HG02763 (cell line): ENCODE data around the gene AATF.

Experiments
- ATAC-seq: cut with Tn5 transposase; IDR thresholded peaks from one replicate; pipeline ENCODE4 v1.9.1; 2021; ENCODE audit warnings: mild to moderate bottlenecking, moderate library complexity; ENCODE audit not compliant: unreplicated experiment

The AATF gene

DNA sequence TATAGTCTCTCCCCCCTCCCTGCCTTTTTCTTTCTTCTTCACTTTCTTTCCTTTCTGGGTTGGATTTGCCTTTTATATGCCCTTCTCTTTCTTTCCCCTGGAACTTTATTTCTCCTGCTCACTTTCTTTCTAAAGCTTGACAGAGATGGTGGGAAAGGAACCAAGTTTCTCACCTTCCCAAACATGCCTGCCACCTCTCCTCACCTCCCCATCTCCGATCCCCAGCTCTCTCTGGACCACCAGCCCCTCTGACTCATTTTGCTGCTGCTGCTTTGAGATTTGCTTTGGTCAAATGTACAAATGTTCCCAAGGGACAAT lies 18.2 kb upstream of the AATF start:
- ATAC-seq, result no peak

DNA sequence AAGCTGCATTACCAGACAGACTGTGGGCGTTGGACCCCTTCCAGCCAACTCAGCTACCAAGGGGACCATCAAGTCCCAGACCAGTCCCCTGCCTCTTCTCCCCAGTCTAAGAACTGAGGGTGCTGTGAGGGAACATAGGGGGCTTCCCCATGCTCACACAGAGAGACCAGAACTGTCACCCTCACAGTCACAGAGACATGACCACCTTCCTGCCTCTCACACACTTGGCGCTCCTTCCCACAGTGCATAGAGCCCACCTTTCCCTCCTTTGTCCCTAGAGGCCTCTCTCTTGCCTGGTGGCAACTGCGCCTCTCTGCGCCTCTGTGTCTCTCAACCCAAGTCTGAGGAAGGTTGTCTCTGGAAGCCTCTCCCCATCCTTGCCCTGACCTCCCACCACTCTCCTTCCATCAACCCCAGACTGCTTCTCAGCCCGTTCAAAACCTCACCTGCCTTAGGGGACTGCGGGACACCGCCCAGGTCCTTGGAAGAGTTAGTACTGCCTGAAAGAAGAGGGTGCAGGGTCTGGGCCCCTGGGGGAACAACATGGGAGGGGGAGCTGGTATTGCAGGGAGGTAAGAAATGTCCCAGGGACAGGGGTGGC lies 17.6 kb upstream of the AATF start:
- ATAC-seq, result no peak

DNA sequence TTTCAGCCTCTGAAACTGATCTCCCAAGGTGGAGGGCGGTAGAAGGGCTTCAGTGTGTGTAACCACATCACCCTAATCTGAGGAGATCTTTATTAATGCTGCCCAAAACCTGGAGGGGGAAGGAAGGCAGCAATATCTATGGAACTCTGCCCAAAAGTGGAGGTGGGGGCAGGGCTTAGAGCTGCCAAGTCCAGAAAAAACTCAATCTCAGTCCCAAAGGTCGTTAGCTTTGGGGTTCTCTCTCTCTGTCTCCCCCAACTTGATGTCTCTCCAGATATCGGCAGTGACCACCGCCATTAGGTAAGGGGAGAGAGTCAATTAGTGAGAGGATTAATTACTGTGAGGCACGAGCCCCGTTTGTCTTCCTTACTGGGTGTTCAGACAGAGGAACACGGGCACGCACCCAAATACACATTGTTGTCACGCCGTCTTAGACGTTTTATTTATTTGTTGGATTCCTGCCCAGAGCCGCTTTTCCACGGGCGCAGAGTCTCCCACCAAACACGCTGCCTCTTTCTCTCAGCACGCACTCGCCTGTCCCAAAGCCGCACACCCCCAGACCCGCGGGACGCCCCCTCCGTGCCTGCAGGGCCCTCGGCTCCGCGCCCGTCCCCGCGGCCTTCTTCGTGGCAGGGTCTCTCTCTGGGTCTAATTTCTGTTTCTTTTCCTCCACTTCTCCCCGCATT lies 16.9 kb upstream of the AATF start:
- ATAC-seq, result no peak

DNA sequence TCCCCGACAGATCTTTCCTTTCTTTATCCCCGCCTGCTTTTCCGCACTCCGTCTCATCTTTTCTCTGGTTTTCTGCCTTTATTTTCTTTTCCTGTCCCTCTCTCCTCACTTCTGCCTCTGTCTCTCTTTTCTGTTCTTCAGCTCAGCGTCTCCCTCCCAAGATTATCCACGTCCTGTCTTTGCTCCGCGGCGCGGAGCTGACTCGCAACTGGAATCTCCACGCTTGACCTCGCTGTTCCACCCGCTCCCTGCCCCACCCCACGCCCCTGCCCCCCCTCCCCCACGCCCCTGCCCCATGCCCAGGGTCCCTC lies 16.4 kb upstream of the AATF start:
- no peak for ATAC-seq

DNA sequence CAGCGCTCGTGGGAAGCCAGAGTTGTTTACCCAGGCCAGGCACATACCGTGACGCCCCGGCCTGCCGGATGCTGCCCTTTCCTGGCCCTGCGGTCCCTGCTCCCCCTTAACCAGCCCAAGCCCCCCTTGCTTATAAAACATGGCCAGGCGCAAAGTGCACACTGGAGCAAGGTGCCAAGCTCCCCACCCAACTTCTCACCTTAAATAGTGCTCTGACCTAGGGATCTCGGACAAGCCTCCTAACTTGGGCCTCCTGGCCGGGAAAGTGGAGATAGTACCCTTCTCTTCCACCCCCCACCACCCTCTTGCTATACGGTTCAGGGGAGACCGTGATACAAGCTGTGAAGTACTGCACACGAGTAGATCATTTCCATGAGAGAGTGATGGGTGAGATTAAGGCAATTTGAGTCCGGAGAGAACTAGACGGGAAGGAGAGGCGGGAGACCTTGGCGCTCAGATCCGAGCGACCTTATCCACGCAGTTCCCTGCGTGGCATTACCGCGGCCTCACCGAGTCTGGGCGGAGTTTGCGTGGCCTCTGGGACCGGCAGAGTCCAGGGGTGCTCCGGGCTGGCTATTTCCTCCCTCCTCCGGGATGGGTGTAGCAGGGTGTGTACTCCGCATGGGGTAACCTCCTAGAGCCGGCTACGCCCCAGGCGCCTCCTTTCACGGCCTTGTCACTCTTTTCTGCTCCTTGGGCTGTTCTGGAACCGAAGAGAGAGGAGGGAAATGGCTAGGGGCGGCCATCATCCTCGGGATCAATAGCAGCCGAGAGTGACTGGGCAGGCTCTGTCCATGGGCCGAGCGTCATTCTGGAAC lies 15.9 kb upstream of the AATF start:
- no peak for ATAC-seq

DNA sequence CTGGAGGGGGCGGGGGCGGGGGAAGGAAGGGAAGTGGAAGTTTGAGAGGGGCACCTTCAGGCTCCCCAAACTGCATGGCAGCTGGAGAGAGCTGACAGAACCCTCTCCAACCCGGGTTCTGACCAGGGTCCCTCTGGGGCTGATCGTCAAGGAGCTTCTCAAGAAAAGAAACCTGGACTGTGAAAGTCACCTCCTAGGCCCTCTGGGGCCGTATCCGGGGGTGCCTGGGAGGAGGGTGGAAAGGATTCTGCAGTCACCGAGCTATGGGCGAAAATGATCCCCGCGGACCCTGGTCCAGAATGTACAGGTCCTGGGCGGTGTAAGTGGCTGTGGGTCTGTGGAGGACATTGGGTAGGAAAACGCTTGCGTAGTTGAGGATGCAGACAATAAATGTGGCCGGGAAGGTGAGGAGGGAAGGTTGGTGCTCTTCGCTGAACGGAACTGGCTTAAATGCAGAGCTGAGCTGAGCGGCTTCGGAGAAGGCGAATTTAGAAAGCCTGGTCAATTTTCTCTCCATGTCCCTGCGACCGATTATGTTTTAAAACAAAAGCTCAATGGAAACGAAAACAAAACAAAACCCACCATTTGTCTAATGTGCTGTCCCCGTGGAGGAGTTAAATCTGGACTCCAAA lies 15.1 kb upstream of the AATF start:
- ATAC-seq, result no peak

DNA sequence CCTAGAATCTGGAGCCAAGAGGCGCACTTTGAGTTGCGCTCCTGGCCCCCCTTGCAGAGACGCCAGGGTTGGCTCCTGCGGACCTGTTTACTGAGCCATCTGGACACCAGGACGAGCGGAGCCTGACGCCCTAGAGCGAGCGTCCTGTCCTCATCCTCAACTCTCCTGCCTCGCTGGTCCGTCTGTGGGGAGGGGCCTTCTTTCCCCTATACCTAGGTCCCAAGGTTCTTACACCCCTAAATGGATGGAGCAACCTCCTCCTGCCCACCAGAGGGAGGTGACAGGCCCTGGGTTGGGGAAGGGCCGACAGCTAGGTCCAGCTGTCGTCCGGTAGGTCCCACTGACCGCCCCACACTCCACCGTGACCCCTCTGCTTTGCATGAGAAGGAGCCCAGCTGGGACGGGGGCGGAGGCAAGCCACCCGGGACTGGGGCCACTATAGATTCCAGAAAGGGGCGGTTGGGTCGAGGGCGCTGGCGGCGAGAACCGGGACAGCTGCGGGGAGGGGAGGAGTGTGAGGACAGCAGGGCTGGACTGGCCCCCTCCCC lies 14.5 kb upstream of the AATF start:
- ATAC-seq, result no peak

DNA sequence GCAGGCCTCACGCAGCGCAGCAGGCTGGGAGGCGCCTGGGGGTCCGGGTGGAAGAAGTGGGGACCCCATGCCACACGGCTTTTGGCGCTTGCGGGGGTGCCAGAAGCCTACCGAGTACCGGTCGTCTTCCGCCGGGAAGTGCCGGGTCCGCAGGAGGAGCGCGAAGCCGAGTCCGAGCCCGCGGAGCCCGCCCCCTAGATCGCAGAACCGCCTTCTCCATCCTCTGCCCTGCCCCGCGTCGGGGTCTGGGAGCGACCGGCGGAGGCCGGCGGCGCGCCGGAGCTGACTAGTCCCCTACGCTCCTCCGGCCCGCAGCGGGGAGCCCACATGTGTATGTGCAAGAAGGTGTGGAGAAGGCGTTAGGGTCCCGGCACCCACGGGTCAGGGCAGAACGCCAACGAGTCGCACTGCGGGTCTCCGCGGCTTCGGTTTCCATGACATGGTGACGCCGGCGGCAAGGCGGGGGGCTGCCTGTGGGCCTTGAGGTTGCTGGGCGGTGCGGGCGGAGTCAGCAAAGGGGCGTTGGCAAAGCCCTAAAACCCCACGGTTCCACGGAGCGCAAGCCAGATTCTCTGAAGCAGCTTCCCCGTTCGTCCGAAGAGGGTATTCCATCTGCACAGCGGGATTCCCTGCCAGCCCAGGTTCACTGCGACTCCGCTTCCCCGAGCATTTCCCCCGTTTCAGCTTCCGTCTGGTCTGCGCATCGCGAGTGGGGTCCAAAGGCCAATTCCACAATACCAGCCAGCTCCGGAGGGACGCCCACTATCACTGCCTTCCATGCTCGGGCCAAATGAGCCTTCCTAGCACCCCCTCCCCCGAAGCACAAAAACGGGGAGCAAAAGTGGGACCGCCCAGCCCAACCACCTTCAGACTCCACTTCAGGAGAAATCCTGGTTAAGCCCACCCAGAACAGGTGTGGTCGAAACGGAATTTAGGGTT lies 13.8 kb upstream of the AATF start:
- no peak for ATAC-seq

DNA sequence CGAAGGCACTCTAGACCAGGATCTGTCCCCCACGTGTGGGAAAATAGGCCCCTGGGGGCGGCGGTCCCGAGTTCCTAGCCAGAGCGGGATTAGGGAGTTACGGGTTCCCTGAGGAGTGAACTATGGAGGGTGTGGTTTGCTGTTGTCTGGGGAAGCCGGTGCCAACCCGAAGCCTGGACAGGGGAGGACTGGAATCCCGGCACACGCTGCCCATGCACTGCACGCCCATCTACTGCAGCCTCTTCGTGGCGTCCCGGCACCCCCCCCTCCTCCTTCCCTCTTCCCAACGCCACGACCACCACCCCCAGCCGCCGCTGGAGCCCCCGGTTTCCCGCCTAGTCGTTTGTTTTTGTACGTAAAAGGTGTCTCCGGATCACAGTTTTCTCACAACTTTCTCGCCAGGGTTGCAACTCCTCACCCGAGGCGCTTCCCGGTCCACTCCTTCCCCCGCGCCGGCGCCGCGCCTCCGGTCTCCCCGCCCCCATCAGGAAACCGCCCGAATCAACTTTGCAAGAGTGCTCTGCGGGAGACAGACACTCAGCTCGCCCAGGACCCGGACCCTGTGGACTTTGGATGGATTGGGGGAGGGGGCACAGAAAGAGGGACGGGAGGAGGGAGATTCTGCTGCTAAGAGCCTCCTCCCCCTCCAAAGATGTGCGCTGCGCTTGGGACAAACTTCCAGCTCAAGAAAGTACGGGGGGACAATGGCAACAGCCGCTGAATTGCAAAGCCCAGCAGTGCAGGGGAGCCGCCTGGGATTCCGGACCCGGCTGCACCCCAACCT lies 12.9 kb upstream of the AATF start:
- ATAC-seq, result no peak

DNA sequence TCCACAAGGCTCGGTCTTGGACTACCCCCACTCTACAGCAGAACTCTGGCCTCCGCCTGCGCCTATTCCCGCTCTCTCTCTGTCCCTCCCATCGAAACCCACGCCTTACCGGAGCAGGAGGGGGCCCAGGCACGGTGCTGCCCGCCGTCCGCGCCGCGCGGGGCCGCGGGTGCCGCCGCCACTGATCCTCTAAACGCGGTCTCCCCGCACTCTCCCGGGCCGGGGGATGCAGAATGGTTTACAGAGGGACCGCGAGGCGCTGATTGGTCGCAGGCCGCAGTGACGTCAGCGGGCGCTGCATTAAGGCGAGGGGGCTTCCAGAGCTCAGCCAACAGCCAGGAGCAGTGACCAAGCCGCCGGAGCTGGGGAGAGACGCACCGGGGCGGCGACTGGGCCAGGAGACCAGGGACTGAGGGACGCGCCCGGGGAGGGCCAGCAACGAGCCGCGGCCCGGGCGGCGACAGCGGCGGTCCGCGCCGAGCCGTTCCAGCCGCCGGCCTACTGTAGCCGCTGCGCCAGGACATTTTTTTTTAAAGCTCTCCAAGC lies 12.2 kb upstream of the AATF start:
- ATAC-seq, result no peak

DNA sequence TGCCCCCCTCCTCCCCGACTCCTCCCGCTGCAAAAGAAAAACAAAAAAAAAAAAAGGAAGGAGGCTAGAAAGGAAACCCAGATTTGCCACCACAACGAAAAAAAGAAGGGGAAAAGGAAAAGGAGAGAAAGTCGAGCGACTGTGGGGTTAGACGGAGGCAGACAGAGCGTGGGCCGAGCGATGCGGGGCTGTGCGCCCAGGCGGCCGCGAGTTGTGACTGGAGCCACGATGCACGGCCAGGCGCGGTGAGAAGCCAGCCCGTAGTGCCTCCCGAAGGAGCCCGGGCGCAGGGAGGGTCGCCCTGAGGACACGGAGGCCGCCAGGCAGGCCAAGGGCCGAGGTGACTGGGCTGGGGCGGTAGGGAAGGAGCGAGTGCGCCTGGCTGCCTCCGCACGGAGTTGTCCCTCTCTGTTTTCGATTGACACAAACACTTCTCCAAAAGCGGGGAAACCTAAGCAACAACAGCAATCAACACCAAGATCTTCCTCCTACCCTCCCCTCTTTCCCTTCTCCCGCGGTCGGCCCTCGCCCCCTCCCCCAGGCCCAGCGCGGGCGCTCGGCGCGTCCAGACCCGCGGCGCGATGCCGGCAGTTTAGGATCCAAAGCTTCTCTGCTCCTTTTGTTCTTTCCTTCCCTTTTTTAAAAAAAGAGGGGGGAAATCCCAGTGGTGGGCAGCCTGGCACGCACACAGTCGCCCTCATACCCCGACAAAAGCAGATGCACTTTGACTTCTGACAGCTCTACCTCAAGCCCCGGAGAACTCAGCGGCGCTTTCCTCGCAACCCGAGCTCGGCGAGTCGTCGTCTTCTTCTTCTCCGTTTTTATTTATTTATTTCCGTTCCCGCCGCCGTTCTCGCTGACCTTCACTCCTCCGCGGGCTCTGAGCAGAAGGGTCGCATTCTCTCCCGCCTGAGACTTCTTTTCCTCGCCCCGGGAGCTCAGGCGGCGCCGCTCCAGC lies 11.5 kb upstream of the AATF start, which contains the start of gene LHX1:
LHX1 (plus strand) TSS at position 475 of the 958 bp plus-strand sequence. CDS start 723 bp downstream, outside the sequence.
- no peak for ATAC-seq

DNA sequence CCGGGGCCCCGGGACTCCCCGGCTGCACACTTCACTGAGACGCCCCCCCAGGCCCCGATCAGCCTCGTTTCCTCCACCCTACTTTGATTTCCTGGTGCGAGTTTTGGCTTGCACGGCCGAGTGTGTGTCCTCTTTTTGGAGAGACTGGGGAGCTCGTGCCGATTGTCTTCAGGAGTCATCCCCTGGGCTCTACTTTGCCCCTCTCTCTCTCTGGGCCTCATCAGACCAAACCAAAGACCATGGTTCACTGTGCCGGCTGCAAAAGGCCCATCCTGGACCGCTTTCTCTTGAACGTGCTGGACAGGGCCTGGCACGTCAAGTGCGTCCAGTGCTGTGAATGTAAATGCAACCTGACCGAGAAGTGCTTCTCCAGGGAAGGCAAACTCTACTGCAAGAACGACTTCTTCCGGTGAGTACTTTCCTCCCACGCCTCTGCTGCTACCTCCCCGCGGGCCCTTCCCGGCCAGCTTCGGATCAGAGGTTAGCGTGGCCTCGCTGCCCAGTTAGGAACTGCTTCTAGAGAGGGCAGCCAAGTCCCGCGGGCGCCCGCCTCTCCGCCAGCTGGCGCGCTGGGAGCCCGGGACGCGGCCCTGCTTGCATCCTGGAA lies 10.7 kb upstream of the AATF start:
- ATAC-seq, result no peak

DNA sequence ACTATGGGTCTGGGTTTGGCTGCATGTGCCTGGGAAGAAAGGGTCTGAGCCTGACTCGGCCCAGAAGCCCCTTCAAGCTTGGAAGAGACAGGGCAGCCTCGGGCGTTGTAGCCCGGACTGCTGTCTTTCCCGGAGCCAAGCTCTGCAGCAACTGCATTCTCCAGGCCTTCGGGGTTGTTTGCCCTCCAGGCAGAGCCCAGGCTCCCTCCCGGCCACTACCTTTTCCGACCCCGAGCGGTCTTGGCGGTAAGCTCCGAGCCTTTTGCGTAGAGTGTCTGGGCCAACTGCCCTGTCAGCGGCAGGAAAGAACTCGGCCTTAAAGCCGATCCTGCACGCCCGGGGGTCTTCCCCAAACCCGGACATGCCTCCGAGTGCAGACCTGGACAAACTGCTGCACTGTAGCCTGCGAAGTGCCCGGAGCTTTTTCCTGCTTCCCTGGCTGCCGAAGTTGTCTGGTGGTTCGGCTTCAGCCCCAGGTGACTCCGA lies 10.1 kb upstream of the AATF start:
- ATAC-seq, result no peak

DNA sequence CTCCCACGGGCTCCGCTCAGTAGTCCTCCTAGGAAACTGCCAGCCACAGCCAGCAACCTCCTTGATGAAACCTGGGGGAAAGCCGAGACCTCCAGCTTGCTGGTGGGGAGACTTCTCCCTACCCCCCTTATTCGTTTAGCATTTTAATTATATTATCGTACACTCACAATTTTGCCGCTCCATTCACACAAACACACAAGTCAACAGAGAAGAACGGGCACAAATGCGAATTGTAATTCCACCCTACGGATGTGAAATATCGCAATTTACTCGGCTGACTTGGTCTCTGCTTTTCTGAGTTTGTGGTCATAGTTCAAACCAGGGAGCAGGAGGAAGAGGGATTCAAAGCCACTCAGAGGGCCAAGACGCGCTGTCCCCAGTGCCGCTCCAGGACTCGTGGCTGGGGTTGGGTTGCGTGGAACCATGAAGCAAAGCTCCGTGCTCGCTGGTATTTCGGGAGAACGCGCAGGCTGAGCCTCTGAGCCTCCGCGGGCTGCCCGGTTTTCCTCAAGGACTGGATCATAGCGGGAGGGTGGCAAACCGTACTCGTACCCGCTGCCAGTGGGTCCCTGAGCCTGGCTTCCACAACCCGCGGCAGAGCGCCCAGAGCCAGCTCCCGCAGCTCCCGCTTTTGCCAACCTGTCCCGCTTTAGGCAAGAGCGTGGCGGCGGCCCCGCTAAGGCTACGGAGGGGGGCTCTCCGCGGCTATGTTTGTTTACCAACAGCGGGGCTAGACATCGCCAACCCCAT lies 9.5 kb upstream of the AATF start:
- ATAC-seq, result no peak

DNA sequence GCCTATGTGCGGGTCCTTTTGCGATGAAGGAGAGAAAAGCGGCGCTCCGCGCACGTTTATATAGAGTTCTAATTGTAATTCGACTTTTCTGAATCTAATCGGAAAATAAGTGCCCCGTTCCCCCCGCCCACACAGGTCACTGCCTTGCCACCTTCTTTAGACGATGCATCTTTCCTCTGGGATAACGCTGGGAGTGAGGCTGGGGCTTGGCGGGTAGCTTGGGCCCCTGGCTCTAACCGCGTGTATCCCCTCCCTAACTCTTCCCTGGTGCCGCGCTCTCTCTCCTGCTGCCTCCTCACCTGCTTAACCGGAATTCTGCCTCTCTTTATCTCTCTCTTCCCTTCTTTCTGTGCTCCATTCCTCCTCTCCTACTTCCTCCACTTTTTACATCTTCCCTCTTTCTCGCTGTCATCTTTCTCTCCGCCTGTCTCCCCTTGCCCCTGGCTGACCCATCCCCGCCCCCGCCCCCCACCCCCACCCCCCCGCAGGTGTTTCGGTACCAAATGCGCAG lies 8.9 kb upstream of the AATF start:
- no peak for ATAC-seq

DNA sequence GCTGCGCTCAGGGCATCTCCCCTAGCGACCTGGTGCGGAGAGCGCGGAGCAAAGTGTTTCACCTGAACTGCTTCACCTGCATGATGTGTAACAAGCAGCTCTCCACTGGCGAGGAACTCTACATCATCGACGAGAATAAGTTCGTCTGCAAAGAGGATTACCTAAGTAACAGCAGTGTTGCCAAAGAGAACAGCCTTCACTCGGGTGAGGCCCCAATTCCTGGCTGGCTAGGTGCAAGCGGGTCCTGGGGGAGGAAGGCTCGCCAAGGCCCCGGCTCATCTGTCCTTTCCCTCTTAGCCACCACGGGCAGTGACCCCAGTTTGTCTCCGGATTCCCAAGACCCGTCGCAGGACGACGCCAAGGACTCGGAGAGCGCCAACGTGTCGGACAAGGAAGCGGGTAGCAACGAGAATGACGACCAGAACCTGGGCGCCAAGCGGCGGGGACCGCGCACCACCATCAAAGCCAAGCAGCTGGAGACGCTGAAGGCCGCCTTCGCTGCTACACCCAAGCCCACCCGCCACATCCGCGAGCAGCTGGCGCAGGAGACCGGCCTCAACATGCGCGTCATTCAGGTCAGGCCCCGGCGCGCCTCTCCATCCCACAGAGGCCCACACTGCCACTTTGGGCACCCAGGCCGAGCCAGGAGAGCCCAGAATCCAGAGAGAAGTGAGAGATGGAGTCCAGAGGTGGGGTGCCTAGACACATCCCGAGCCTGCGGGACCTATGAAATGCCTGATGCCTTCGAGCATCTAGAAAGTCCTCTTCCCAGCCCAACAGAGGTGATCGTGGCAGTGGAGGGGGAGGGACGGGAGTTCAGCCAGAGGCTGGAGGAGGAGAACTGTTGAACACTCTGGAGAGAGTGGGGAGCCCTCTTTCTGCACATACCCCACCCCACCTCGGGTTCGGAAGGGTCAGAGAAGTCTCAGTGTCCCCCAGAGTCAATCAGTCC lies 8.2 kb upstream of the AATF start:
- no peak for ATAC-seq
